BJ (cell line): ENCODE data around the gene HOXD11. TPM values are rescaled to one million over a fixed set of nuclear protein-coding genes. Genes with fewer than 3 reads are reported as not detected.

Experiments used
- CTCF ChIA-PET: fragments of 350-600 bp; formaldehyde crosslinking; extraction: SDS; loops from one replicate; lab custom pipeline; 2021; ENCODE audit warnings: antibody characterized with exemption, inconsistent platforms; lab: Yijun Ruan, JAX
- POLR2A ChIA-PET: fragments of 300-600 bp; sonication (Branson Sonifier 250); formaldehyde crosslinking; extraction: SDS; loops from one replicate; lab custom pipeline; 2021; ENCODE audit warnings: antibody characterized with exemption; lab: Charles Lee
- DNase-seq: peaks from one replicate; pipeline ENCODE4 v3.0.0-alpha.2; 2011; ENCODE audit warnings: low read depth
- H3K27me3 ChIP-seq: 2 replicates; pipeline ENCODE4 v1.6.0; 2011; ENCODE audit warnings: low read length; ENCODE audit not compliant: control insufficient read depth, insufficient read depth
- H3K36me3 ChIP-seq: 2 replicates; pipeline ENCODE4 v1.5.1; 2011; ENCODE audit warnings: low read length; ENCODE audit not compliant: control insufficient read depth, insufficient read depth
- H3K4me3 ChIP-seq: 2 replicates; pipeline ENCODE4 v1.5.1; 2011; ENCODE audit warnings: low read depth, mild to moderate bottlenecking, control low read depth, low read length
- CTCF ChIP-seq: IDR thresholded peaks from 2 replicates; pipeline ENCODE4 v1.5.1; 2011; ENCODE audit warnings: low read depth, mild to moderate bottlenecking, control low read depth, inconsistent platforms, low read length, moderate library complexity; ENCODE audit not compliant: insufficient read depth
- polyA plus RNA-seq: library from polyadenylated mRNA; depleted of rRNA; stranded (reverse); fragments of >200 nt; gene quantifications from 2 replicates; pipeline ENCODE4 v1.2.3, GENCODE V29; 2011

HOXD11 gene
- polyA plus RNA-seq, 1 experiment: 9.9 TPM

GRCh38 chr2:176081837-176082524 lies 25.1 kb upstream of the HOXD11 start:
- Histone ChIP-seq H3K36me3 (no peaks in the 10 kb centered on the region), H3K4me3 (no peak overlapping the region), H3K27me3 (peaks cover 59% of the 10 kb centered on the region)
- CTCF ChIA-PET: interaction anchor here (0.6 to 4.9 kb wide), 7 partner anchors 10 to 666 kb away, joined by 3 to 75 read pairs (median 4); no protein-coding TSS in a partner anchor
- DNase-seq: no peak
- POLR2A ChIA-PET: no interaction called here
- TF ChIP-seq CTCF: no peak

GRCh38 chr2:176082525-176082823 lies 24.6 kb upstream of the HOXD11 start:
- DNase-seq: no peak
- H3K36me3 ChIP-seq: no peaks in the 10 kb centered on the region
- no peak for TF ChIP-seq CTCF
- peaks cover 59% of the 10 kb centered on the region for H3K27me3 ChIP-seq
- CTCF ChIA-PET: interaction anchor here (1.0 to 4.9 kb wide), 4 partner anchors 10 to 667 kb away, joined by 3 to 75 read pairs (median 14); no protein-coding TSS in a partner anchor
- H3K4me3 ChIP-seq: no peak overlapping the region
- POLR2A ChIA-PET: no interaction called here

- POLR2A ChIA-PET: no interaction called here
- CTCF ChIA-PET: interaction anchor here (1.3 to 4.9 kb wide), 3 partner anchors 11 to 395 kb away, joined by 3 to 75 read pairs (median 24); no protein-coding TSS in a partner anchor
- Histone ChIP-seq H3K4me3 (no peak overlapping the region), H3K27me3 (peaks cover 62% of the 10 kb centered on the region), H3K36me3 (no peaks in the 10 kb centered on the region)
- no peak for DNase-seq
- TF ChIP-seq CTCF: no peak
Observed at GRCh38 chr2:176082824-176083751, 24.0 kb upstream of the HOXD11 start.

GRCh38 chr2:176083796-176084261 lies 23.3 kb upstream of the HOXD11 start, which contains the start of gene EVX2:
TSS of gene EVX2 (minus strand) at chr2:176083962. CDS start at chr2:176083776, 186 bp downstream.
- ChIA-PET POLR2A (no interaction called here), CTCF (interaction anchor here (4.2 kb wide), 1 partner anchor 13 kb away, joined by 24 read pairs; no protein-coding TSS in a partner anchor)
- no peaks in the 10 kb centered on the region for H3K36me3 ChIP-seq
- peaks cover 62% of the 10 kb centered on the region for H3K27me3 ChIP-seq
- DNase-seq: no peak
- TF ChIP-seq CTCF: no peak
- no peak within 1 kb of the TSS for H3K4me3 ChIP-seq
